ENCODE measurements around the gene TMEM232.
"Not testable (repeated sequence)": the region's sequence is repeated elsewhere in the genome, so short reads cannot be mapped to it uniquely, and the experiment has no call there.

The TMEM232 gene

GRCh38 chr5:110703481-110703880 is 23.0 kb downstream of the TMEM232 start:
- TF ChIP-seq ZFX (IDR thresholded peaks at IDR 0.05): no peak
- TF ChIP-seq CTCF (conservative IDR thresholded peaks at IDR 0.05): no peak
- H3K27ac ChIP-seq: no peak overlapping the region

GRCh38 chr5:110702704-110703103 is 23.8 kb downstream of the TMEM232 start:
- H3K27ac ChIP-seq: no peak overlapping the region
- TF ChIP-seq CTCF (conservative IDR thresholded peaks at IDR 0.05) (no peak), ZFX (IDR thresholded peaks at IDR 0.05) (no peak)

- TF ChIP-seq ZFX (IDR thresholded peaks at IDR 0.05) (no peak), CTCF (conservative IDR thresholded peaks at IDR 0.05) (no peak)
- H3K27ac ChIP-seq: no peak overlapping the region
Measured at GRCh38 chr5:110702300-110702699, 24.2 kb downstream of the TMEM232 start.

- not testable (repeated sequence) for H3K27ac ChIP-seq
Measured at GRCh38 chr5:110692669-110693068, 33.8 kb downstream of the TMEM232 start.

GRCh38 chr5:110690587-110690986 is 35.9 kb downstream of the TMEM232 start:
- H3K27ac ChIP-seq: not testable (repeated sequence)

GRCh38 chr5:110687485-110687884 is 39.0 kb downstream of the TMEM232 start:
- H3K27ac ChIP-seq: no peak overlapping the region
- TF ChIP-seq CTCF (conservative IDR thresholded peaks at IDR 0.05): no peak
- no peak for TF ChIP-seq ZFX (IDR thresholded peaks at IDR 0.05)

- no peak overlapping the region for H3K27ac ChIP-seq
- no peak for TF ChIP-seq ZFX (IDR thresholded peaks at IDR 0.05)
Measured at GRCh38 chr5:110686270-110686669, 40.2 kb downstream of the TMEM232 start.

GRCh38 chr5:110681953-110682352 is 44.5 kb downstream of the TMEM232 start:
- H3K27ac ChIP-seq: no peak overlapping the region
- no peak for TF ChIP-seq ZFX (IDR thresholded peaks at IDR 0.05)
- no peak for TF ChIP-seq CTCF (conservative IDR thresholded peaks at IDR 0.05)

GRCh38 chr5:110681109-110681508 is 45.4 kb downstream of the TMEM232 start:
- TF ChIP-seq CTCF (conservative IDR thresholded peaks at IDR 0.05) (no peak), ZFX (IDR thresholded peaks at IDR 0.05) (no peak)
- H3K27ac ChIP-seq: no peak overlapping the region

- H3K27ac ChIP-seq: not testable (repeated sequence)
Measured at GRCh38 chr5:110676554-110676953, 49.9 kb downstream of the TMEM232 start.
